HG02678 (cell line): ENCODE measurements around the gene HMG20A.

Experiments
- ATAC-seq: cut with Tn5 transposase; IDR thresholded peaks from one replicate; pipeline ENCODE4 v1.9.1; 2021; ENCODE audit warnings: mild to moderate bottlenecking, moderate library complexity; ENCODE audit not compliant: unreplicated experiment

Gene HMG20A

GRCh38 chr15:77513226-77513625 lies 92.5 kb downstream of the HMG20A start:
- no peak for ATAC-seq

GRCh38 chr15:77514641-77515402 lies 94.1 kb downstream of the HMG20A start:
- no peak for ATAC-seq

- ATAC-seq: no peak
Measured at GRCh38 chr15:77515613-77516012, 94.9 kb downstream of the HMG20A start.

- no peak for ATAC-seq
Measured at GRCh38 chr15:77516076-77516475, 95.4 kb downstream of the HMG20A start.

- no peak for ATAC-seq
Measured at GRCh38 chr15:77516786-77517185, 96.1 kb downstream of the HMG20A start.

GRCh38 chr15:77517579-77517978 lies 96.9 kb downstream of the HMG20A start:
- ATAC-seq: no peak

- ATAC-seq: no peak
Measured at GRCh38 chr15:77518458-77518857, 97.8 kb downstream of the HMG20A start.

GRCh38 chr15:77519540-77519939 lies 98.9 kb downstream of the HMG20A start:
- ATAC-seq: no peak

GRCh38 chr15:77521206-77521605 lies 100.5 kb downstream of the HMG20A start:
- ATAC-seq: no peak

GRCh38 chr15:77525400-77525811 lies 104.7 kb downstream of the HMG20A start:
- ATAC-seq: no peak

- ATAC-seq: no peak
Measured at GRCh38 chr15:77525907-77526594, 105.4 kb downstream of the HMG20A start.

- ATAC-seq: no peak
Measured at GRCh38 chr15:77526595-77527163, 106.0 kb downstream of the HMG20A start.

- no peak for ATAC-seq
Measured at GRCh38 chr15:77527164-77527778, 106.6 kb downstream of the HMG20A start.

- no peak for ATAC-seq
Measured at GRCh38 chr15:77527831-77528231, 107.1 kb downstream of the HMG20A start.

GRCh38 chr15:77528290-77528967 lies 107.7 kb downstream of the HMG20A start:
- no peak for ATAC-seq

- ATAC-seq: no peak
Measured at GRCh38 chr15:77528968-77529319, 108.3 kb downstream of the HMG20A start.

- no peak for ATAC-seq
Measured at GRCh38 chr15:77529394-77530159, 108.9 kb downstream of the HMG20A start.

- no peak for ATAC-seq
Measured at GRCh38 chr15:77530576-77530975, 109.9 kb downstream of the HMG20A start.

- no peak for ATAC-seq
Measured at GRCh38 chr15:77531191-77532000, 110.7 kb downstream of the HMG20A start.
